GM18498 (cell line): Measurements from ENCODE around the gene TMEM107.

Experiments used
- ATAC-seq: cut with Tn5 transposase; IDR thresholded peaks from one replicate; pipeline ENCODE4 v1.9.1; 2021; ENCODE audit warnings: mild to moderate bottlenecking, moderate library complexity; ENCODE audit not compliant: unreplicated experiment

Gene TMEM107

GRCh38 chr17:8138672-8139371 lies 37.4 kb downstream of the TMEM107 start:
- peak; percentile 85 for ATAC-seq

GRCh38 chr17:8138374-8138671 lies 37.9 kb downstream of the TMEM107 start:
- ATAC-seq = no peak

DNA sequence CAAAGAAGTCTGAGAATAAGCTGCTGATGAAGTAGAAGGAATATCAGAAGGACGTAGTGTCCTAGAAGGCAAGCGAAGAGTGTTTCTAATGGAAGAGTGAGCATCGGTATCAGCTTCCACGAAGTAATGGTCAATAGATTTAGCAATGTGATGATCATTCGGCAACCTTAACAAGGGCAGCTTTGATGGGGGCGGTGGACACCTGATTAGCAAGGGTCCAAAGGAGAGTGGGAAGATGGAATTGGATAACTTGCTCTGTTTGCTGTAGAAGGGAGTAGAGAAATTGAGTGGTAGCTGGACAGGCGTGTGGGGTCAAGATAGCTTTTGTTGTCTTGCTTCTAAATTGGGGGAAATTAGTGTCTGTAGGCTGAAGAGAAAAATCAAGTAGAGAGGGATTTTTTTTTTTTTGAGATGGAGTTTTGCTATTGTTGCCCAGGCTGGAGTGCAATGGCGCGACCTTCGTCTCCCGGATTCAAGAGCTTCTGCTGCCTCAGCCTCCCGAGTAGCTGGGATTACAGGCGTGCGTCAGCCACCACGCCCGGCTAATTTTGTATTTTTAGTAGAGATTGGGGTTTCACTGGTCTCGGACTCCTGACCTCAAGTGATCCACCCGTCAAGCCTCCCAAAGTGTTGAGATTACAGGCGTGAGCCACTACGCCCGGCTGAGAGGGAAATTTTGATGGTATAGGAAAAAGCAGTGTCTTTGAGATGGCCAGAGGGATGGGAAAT lies 38.4 kb downstream of the TMEM107 start:
- ATAC-seq = no peak

DNA sequence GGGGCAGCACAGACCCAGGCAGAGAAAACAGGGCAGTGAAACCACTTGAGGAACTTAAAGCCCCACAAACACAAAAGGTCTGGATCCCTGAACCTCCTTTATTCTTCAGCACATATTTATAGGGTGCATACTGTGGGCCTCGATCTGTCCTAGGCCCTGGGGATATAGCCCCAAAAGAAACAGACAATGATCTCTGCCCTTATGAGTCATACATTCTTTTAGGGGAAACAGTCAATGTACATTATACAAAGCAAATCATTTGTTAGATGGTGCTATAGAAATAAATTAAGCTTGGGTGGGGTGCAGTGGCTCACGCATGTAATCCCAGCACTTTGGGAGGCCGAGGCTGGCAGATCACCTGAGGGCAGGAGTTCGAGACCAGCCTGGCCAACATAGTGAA lies 42.2 kb downstream of the TMEM107 start:
- ATAC-seq = no peak

DNA sequence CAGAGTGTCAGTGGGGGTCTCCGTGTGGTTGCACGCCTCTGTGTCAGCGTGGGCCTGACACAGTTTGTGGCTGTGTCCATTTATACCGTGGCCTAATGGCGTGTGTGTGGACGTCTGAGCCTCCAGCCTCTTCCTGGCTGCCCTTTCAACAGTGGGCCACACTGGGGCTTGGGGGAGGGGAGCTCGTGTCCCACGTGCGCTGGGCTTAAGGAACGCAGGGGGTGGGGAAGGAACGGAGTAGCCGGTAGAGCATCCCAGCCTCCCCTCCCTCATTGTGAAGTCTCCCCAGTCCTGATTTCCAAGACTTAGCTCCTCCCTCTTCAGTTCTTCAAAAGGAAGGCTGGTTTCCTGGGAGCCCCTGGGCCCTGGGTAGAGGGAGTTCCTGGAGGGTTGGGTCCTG lies 42.8 kb downstream of the TMEM107 start:
- ATAC-seq = no peak

DNA sequence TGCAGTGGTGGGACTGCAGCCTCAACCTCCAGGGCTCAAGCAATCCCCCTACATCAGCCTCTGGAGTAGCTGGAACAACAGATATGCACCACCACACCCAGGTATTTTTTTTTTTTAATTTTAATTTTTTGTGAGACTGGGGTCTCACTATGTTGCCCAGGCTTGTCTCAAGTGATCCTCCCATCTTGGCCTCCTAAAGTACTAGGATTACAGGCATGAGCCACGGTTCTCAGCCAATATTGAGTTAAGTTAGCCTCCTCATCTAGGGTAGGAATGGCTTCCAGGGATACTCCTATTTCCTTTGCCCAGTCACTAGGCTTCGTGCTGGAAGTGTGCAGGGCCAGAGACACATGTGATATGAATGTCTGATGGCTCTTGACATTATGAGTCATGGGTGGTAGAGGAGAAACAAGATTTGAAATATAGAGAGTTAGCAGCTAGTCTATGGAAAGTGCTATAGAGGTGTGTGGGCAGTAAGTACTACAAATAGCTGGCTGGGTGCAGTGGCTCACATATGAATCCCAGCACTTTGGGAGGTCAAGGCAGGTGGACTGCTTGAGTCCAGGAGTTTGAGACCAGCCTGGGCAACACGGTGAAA lies 44.2 kb downstream of the TMEM107 start:
- no peak for ATAC-seq

GRCh38 chr17:8128125-8128784 lies 47.9 kb downstream of the TMEM107 start:
- ATAC-seq = no peak

DNA sequence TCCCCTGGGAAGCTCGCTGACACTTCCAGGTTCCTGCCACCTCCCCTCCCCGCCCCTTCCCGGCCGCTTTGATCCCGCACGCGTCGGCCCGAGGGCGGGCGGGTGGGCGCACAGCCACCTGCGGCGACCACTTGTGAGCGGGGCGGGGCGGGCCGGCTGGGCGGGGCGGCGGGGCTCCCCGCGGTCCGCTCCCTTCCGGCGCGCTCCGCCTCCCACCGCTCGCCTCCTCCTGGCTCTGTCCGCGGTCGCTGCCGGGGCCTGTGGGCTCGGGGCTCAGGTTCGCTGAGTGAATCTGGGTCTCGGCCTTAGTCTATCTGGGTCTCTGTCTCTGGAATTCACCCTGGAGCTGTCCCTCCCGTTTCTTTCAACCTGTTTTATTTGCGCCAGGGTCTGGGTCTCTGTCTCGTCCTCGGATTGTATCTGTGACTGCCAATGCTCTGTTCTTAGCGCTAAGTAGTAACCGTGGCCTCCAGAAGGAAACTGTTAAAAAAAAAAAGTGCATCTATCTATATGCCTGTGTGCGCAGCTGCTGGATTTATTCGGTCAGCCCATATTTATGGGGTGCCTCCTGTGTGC lies 49.6 kb downstream of the TMEM107 start:
- peak; percentile 26 for ATAC-seq

GRCh38 chr17:8125947-8126490 lies 50.2 kb downstream of the TMEM107 start:
- ATAC-seq = no peak

- no peak for ATAC-seq
These were observed 50.8 kb downstream of the TMEM107 start for GRCh38 chr17:8125154-8125946.

DNA sequence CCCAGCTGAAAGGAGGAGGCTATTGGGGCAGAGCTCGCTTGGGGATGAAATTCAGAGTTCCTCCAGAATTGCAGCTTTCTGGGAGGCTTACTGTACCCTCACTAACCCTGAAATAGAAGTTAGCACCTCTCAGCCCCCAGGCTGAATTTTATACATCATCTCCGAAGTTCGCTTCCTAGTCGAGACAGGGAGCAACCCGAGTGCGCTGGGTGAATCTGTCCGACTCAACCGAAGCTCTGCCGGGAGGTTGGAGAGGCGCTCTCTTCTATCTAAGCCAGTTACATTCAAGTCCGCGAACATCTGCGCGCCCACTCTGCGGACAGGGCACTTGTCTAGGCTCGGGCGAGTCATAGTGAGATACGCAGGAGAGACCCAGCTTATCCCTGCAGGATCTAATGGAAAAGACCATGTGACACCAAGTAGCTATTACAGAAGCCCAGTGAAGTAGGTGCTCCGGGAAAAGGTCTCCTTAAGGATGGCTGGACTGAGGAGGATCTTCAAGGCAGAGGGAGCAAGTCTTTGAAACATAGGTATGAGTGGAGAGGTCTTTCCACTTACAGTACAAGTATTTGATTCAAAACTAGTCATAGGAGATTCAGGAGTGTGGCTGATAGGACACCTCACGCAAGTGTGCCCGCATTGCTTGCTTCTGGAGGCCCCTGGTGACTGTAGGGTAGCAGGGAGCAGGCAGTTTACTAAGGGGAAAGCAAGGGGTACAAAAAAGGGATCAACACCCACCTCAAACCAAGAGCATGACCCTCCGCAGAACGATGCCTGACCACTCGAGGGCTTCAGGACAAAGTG lies 51.6 kb downstream of the TMEM107 start:
- ATAC-seq = no peak

GRCh38 chr17:8123695-8124349 lies 52.4 kb downstream of the TMEM107 start, which contains the start of gene HES7:
TSS of gene HES7 (minus strand) at chr17:8124106. CDS start at chr17:8124084, 22 bp downstream.
- no peak for ATAC-seq

DNA sequence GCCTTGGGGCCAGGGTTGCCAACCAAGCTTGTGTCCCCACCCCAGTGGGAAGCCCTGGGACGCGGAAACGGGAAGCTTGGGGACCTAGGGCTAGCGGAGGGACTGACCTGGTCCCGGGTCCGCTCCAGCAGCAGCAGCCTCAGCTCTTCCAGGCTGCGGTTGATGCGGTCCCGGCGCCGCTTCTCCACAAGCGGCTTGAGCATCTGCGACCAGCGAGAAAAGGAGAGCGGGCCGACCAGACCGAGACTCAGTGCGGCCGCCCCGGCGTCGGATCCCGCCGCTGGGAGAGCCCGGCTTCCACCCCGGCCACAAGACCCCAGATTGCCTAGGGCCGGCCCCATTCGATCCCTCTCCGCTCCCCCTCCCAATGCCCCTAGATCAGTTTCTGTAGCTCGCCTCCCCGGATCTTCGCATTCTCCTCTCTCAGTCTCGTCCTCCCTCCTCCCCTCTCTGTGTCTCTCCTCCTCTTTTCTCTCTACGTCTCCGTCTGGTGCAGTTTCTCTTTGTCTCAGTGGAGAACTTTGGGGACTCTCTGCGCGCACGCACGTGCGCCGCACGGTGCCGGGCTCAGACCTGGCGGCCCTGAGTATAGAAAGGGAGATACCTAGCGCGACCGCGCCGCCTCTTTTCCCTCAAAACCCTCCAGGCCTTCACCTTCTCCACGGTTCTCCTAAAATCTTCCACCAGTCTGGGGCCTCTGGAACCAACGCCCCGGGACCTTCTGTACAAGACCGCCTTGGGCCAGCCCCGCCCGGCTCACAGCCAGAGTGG lies 53.1 kb downstream of the TMEM107 start:
- no peak for ATAC-seq
